KG1 (cell line): ENCODE results near the gene MPC1L.
A peak's percentile ranks its signal among the peaks of the same experiment; 100 is the strongest.

ENCODE experiments used
- DNase-seq: peaks from one replicate; lab custom pipeline; 2025; lab: John Stamatoyannopoulos, UW

The MPC1L gene

DNA sequence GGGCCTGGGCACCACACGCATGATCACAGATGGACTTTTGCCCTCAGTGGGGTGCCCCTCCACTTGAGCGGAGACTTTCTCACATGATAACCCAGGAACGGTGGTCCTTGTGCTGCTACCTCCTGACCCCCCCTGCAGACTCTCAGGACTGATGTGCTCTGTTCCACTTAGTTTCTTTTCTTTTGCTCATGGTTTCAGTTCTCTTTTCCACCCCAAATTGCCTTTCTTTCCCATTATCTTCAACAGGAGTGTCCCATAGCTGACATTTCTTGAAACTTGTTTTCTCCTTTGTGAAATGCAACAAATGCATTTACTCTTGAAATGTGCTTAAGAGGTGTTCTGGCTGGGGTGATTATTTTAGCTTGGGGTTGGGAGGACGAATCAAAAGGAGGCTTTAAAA is 9.0 kb downstream of the MPC1L start:
- DNase-seq, result no peak

DNA sequence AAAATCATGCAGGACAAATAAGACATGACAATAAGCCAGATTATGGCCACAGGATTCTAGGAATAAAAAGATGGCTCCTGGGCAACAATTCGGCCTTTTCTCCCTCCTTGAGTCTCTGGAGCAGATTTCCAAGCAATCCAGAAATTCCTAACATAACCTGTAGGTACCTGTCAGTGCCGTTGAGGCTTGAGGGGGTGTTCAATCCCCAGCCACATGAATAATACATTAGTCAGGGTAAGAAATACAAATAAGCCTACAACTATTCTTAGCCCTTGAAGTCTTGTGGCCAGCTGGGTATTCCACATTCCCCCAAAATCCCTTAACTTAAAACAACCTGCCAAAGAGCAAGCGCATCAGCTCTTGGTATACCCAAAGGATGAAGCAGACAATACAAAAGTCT is 14.5 kb downstream of the MPC1L start:
- DNase-seq, result no peak

DNA sequence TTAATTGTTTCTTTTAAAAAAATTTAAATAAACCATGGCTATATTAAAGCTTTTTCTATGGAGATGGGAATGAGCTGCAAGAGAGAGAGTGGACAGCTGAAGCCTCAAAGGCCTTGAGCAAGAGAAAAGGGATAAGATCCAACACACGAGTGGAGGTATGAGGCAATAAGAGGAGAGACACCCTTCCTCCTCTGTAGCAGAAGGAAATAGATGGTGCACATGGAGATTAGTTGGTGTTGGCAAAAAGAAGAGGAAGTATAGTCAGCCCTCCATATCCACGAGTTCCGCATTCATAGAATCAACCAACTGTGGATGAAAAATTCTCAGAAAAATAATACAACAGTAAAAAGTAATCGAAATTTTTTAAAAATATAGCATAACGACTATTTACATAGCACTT is 20.9 kb downstream of the MPC1L start:
- peak; percentile 17 for DNase-seq

DNA sequence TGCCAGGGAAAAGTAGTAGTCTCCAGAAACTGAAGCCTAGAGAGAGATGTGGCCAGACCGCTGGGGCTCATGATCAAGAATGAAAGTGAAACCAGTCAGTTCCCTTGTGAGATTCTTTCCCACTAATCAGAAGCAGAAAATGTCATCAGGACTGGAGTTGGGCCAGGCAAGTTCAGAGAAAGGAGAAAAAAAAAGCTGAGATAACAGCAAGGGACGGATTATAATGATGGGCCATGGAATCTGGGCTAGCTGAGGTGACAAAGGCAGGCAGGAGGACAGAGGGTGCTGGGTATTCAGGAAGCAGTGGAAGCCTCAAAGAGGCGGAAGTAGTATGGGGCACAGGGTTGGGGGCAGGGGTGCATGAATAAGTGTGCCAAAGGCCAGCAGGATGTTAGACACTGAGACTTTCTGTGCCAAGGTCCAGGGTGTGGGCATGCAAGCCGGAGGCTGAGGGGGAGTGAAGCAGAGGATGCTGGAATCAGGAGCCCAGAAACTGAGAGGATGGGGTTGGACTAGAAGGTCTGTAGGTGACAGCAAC is 21.7 kb downstream of the MPC1L start:
- DNase-seq, result peak; percentile 28

DNA sequence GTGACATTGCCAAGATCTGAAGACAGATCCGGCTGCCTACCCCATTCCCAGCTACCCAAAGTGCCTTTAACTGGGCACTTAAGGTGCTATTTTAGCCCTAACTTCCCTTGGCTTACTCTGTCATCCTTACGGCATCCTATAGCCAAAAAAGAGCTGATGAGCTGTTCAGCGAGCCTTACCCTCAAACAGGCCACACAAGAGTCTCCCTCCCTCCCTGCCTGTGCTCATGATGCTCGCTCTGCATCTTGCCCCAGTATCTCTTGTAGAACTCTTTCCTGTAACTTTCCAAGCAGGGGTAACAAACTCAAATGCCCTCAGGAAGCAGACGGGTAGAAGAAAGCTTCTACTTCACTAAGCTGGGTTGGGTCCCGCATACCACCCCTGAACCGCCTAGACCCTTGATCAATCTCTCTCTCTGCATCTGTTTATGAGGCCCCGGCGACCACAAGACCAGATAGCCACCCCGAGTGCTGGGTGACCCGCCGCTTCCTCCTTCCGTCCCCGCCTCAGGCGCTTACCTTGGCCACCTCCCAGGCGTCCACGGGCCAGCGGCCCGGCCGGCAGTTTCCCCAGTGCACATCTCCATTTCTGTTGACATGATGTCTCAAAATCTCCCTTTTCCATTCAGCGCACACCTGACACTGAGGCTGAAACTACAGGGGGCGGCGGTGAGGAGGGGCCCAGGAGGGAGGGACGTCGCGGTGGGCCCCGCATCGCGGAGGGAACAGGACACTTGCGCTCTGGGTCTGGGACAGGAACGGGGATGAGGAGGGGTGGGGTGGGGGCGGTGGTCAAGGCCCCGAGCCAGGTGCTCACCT is 23.5 kb downstream of the MPC1L start:
- DNase-seq, result no peak

DNA sequence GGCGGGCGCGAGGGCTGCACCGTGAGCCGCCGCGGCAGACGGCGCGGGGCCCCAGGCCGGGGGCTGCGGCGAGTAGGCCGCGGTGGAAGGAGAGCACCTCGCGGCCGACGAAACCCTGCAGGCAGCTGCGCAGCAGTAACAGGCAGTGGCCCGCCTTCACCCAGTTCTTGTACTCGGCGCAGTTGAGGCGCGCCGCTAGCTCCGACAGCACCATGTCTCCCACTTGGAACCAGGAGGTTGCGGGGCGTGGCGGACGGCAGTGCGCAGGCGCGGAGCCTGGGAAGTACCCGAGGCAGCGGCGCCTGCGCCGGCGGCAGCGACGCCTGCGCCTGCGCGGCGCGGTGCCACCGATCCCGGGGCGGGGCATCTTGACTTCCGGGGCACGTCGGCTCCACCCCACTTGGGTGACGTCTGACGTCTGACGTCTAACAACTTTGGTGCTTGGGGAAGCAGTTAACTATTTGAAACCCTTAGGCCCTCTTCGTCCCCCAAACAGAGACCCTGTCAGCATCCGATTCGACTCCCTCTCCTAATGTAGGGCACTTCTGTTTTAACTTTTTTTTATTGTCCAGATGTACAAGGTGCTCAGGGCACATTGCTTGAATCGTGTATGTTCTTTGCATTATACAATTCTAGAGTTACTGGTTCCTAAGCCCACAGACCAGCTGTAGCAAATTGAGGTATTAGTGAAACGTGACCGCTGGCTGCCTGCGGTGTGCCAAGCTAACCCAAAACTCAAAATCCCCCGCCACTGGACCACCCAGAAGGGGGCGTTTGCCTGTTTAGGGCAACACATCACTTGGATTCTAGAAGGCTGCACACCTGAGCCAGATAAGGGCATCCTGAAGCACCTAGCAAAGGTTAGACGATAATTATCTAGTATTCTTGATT is 24.3 kb downstream of the MPC1L start, which contains the start of gene CXorf38:
Gene CXorf38, minus strand, starts transcription at position 255 of the 891 bp plus-strand sequence. Its CDS starts 41 bp downstream, at position 214.
- peak; percentile 47 for DNase-seq

DNA sequence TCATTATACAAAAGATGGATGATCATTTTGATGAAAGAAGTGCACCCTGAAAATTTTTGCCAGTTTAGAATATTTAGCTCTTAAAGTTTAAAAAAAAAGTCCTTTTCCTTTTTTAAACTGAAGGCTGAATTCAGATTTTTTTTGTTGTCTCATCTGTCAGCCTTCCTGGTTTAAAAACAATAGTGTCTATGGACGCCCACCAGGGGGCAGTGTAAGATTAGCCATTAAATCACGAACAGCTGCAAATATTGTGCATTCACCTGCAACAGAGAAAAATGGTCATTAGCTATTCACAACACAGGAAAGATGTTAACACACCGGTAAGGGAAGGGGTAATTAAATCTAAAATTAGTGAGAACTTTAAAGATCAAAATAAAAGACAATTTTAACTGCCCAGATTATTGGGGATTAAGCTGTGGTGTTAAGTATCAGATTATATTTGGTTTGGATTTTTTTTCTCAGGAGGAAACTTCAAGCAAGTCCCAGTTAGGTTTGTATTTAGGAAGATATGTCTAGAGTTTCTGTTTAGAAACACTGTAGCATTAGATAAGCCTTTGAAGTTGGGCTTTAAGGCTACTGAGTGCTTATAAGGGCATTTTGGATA is 28.5 kb downstream of the MPC1L start:
- peak; percentile 5 for DNase-seq

DNA sequence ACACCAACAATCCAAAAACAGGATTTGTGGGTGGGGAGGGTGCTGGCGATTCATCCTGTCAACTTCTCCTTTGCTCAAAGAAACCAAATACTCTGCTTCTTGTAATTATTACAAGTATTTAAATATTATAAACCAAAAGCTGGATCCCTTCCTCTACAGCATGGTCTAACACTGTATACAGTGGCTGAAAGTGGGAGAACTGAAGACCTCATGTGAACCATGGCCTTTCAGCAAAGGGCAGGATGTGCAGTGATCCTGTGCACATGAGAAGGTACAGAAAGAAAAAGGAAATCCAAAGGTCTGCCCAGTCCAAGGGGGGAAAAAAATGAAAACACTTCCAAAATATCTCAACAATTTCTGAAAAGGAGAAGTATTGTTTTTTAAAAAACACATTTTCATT is 29.4 kb downstream of the MPC1L start:
- no peak for DNase-seq

DNA sequence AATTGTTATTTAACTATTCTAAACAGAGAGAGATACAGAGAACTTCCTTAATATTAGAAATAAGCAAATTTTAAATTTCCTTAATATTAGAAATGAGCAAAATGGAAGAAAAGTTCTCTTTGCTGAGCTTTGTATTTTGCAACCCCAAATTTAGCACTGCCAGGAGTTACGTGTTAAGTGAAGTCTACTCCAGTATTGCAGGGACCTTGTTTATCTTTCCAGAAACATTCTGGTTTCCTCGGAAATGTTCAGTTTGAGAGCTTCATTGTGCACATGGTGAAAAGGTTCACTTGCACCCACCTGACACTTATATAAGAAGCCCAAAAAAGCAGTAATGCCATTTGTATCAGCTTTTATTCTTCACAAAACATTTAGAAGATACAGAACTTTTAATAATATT is 30.3 kb downstream of the MPC1L start:
- DNase-seq, result no peak

DNA sequence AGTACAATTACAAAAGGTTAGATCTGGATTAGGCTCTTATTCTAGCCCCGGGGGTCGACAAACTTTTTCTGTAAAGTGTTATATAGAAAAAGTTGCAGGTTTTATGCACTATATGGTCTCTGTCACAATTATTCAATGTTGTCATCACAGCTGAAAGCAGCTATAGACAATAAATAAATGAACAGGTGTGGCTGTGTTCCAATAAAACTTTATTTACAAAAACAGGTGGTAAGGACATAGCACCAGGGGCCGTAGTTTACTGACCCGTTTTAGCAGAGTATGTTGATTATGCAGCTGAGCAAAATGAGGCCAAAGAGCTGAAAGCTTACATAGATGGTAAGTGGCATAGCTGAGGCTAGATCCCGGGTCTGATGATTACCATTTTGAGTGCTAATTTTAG is 37.2 kb downstream of the MPC1L start:
- no peak for DNase-seq

DNA sequence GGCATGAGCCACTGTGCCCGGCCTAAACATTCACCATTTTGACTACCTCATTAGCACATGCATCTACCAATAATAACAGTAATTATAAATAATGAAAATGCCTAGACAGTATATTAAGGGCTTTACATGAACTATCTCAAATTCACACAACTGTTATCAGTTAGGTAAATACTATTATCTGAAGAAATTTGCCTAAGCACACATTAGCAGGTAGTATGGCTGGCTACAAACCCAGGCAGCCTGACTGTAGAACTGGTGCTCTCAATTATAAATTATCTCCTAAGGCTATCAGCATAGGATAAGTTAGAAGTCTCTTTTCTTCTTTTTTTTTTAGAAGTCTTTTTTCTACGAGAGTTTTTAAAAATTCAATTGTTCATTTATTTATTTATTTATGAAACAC is 38.3 kb downstream of the MPC1L start:
- no peak for DNase-seq

DNA sequence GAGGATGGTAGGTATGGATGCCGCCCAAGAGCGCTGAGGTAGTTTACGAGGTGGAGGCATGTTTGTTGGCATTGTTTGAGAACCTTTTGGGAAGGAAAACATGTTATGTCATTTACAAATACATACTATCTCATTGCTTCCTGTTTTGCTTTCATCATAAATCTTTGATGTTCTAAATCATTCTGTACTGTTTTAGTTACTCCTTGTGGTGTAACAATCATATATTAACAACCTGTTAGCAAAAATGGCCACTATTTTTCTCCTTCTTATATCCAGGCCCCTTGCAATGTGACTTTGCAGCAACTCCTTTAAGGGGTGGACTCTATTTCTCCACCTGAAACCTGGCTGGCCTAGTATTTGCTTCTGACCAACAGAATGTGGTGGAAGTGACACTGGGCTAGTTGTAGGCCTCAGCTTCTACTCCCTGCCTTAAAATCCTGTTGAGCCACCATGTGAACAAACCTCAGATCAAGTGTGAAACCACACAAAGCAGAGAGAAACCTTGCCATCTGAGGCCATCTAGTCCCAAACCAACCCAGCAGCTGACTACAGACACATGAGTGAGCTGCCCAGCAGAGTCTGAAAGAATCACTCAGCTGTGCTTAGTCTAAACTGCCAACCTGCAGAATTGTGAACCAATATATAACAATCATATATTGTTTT is 40.0 kb downstream of the MPC1L start:
- DNase-seq, result no peak

DNA sequence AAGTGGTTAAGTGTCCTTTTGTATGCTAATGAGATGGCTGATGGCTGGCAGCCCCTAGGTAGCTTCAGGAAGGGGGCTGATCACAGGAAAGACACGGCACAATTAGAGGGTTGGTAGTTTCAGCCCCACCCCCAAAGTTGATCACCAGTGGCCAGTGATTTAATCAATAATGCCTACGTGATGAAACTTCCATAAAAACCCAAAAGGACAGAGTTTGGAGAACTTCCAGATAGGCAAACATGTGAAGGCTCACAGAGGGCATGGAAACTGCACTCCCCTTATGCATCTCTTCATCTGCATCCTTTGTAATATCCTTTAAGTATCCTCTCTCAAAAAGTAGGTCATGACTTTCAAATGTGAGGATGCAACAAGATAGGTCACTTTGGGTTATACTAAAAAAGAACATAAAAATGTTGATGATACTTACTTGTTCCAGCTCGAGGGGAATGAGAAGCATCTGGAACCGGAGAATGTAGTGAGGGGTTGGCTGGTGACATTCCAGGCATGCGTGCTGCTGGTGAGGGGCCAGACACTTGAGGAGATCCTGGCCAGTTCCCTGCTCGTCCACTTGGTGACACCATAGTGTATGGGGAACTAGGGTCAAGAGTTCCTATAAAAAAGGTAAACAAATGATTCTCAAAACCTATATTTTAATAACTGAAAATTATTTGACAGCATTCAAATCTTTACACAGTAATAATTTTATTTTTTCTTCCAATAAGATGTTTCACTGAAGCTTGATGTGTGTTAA is 40.8 kb downstream of the MPC1L start:
- no peak for DNase-seq

DNA sequence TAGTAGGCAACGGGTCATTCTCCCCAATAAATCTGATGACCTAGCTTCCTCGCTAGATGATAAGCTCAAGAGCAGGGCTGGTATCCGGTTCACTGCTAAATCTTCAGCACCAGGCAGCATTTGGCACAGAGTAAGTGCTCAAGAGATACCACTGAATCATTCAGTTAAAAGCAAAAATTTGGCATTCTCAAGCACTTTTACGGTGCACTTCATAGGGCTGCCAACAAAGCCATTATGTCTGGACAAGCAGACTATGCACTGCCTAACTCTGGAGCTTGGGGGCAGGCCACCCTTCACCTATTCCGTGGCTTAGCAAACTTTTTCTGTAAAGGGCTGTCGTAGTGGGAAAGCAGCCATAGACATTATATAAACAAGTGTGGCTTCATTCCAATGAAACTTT is 47.9 kb downstream of the MPC1L start:
- no peak for DNase-seq
